Thymus (tissue), 11 donors: ENCODE data around the gene NEGR1. TPM values are rescaled to one million over a fixed set of nuclear protein-coding genes. Genes with fewer than 3 reads are reported as not detected.

Experiments used
- DNase-seq, 9 donors: peaks; one replicate each; pipeline ENCODE4 v3.0.0-alpha.2; 2013; ENCODE audit warnings: low spot score in 9 of 9, low read depth in 6 of 9, missing footprints in 1 of 9
- H3K27ac ChIP-seq, 2 donors: one replicate each; pipeline ENCODE4 v1.5.1; 2013; ENCODE audit warnings: control low read depth in 1 of 2, low read depth in 1 of 2, low read length in 1 of 2, mild to moderate bottlenecking in 1 of 2, moderate library complexity in 1 of 2
- H3K27me3 ChIP-seq, 2 donors: one replicate each; pipeline ENCODE4 v1.5.1; 2013; ENCODE audit warnings: low read length in 1 of 2; ENCODE audit not compliant: control insufficient read depth in 2 of 2, insufficient read depth in 1 of 2
- H3K36me3 ChIP-seq, 2 donors: one replicate each; pipeline ENCODE4 v1.5.1; 2013; ENCODE audit warnings: low read length in 1 of 2, mild to moderate bottlenecking in 1 of 2, moderate library complexity in 1 of 2; ENCODE audit not compliant: control insufficient read depth in 2 of 2, insufficient read depth in 2 of 2
- H3K4me1 ChIP-seq, 2 donors: one replicate each; pipeline ENCODE4 v1.5.1; 2013; ENCODE audit warnings: low read length in 2 of 2; ENCODE audit not compliant: control insufficient read depth in 2 of 2, insufficient read depth in 2 of 2
- H3K4me3 ChIP-seq, 2 donors: one replicate each; pipeline ENCODE4 v1.5.1; 2013; ENCODE audit warnings: low read length in 2 of 2, control low read depth in 1 of 2, mild to moderate bottlenecking in 1 of 2
- H3K9me3 ChIP-seq, 2 donors: one replicate each; pipeline ENCODE4 v1.5.1; 2013; ENCODE audit warnings: low read length in 1 of 2, mild to moderate bottlenecking in 1 of 2; ENCODE audit not compliant: control insufficient read depth in 2 of 2, insufficient read depth in 1 of 2
- WGBS: extraction: QIAGEN DNeasy Blood & Tissue Kit; methylation state at CpG from one replicate; pipeline ENCODE4 v1.1.7; 2013; 5-methylcytosine and 5-hydroxymethylcytosine counted together
- polyA plus RNA-seq: library from polyadenylated mRNA; stranded (reverse); fragments of 200-250 nt; gene quantifications from one replicate; pipeline ENCODE4 v1.2.3, GENCODE V29; 2013
- total RNA-seq: library from RNA; stranded (reverse); fragments of 120-200 nt; gene quantifications from one replicate; pipeline ENCODE4 v1.2.4, GENCODE V29; 2013
- donor health status: healthy.

NEGR1 gene
- total and polyA plus RNA-seq, 2 donors: 2.8 to 3.3 TPM

DNA sequence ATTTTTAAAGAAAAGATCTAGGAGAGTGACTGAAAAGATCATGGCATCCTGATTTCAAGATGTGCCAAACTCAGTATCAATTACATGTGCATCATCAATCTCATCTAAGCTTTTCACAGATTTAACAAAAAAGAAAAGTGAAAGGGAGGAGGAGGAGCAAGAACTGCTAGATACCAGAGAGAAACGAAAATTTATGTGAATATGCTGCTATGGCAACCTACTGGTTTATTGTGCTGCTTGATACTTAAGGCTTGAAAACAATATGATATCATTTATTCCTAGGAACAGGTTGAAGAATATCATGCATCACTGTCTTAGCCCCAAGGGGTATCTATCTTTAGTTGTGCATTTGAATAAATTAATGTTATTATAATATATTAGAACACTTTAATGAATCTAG is 683.0 kb downstream of the NEGR1 start:
- DNase-seq: no peak
- no peaks in the 10 kb centered on the region for H3K4me1 ChIP-seq
- no peaks in the 10 kb centered on the region for H3K9me3 ChIP-seq
- H3K4me3 ChIP-seq: no peak overlapping the region
- no peaks in the 10 kb centered on the region for H3K27me3 ChIP-seq
- 81% methylated on average over 1 of the region's 1 CpG for WGBS
- no peak overlapping the region for H3K27ac ChIP-seq
- no peaks in the 10 kb centered on the region for H3K36me3 ChIP-seq

DNA sequence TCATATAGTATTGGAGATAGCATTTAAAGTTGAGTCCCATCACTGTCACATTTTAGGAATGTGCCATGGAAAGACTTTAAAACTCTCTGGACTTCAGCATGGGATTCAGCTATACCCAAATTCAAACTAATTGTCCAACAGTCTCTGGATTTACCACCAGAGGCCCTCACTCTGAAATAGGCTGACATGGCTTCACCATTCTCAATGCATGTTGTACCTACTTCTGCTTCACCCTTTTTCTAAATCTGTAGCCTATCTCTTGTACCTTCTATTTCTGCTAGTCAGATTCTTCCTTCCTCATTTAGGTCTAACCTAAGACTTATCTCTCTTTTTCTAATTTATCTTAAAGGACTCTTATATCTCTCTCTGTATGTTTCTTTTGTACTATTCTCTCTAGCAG is 688.8 kb downstream of the NEGR1 start:
- no peak overlapping the region for H3K4me3 ChIP-seq

DNA sequence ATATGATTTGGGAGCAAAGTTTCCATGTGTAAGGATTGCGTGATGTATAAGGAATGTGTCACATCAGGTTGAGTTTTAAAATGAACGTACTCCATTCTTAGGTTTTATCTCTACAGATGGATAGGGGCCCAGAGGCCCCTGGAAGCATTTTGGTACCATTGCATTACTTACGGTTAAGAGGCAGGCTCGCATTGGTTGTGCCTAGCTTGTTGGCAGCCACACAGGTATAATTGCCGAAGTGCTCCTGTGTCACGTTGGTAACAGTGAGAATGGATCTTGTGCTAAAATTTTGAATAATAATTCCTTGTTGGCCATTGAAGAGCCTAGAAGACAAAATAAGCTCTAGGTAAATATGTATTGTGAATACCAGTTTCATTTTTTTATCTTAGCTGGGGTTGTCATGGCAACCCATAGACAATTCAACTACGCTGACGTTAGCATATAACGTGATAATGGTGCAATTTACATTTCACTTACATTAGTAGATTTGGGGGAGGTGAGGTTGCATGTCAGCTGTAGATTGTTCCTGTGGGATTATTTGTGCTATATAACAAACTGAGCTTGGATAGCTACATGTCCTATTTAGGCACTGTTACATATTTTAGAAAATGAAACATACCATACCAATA is 689.6 kb downstream of the NEGR1 start:
- Histone ChIP-seq H3K36me3 (no peaks in the 10 kb centered on the region), H3K9me3 (no peaks in the 10 kb centered on the region), H3K27ac (no peak overlapping the region), H3K4me3 (no peak overlapping the region), H3K27me3 (no peaks in the 10 kb centered on the region), H3K4me1 (no peaks in the 10 kb centered on the region)
- 77% methylated on average over 9 of the region's 9 CpGs for WGBS
- no peak for DNase-seq

More for the DNA sequence above, 688.8 kb downstream of the NEGR1 start:
- no peaks in the 10 kb centered on the region for H3K4me1 ChIP-seq
- no peak for DNase-seq
- H3K27ac ChIP-seq: no peak overlapping the region
- no peaks in the 10 kb centered on the region for H3K27me3 ChIP-seq
- no peaks in the 10 kb centered on the region for H3K36me3 ChIP-seq
- no peaks in the 10 kb centered on the region for H3K9me3 ChIP-seq

DNA sequence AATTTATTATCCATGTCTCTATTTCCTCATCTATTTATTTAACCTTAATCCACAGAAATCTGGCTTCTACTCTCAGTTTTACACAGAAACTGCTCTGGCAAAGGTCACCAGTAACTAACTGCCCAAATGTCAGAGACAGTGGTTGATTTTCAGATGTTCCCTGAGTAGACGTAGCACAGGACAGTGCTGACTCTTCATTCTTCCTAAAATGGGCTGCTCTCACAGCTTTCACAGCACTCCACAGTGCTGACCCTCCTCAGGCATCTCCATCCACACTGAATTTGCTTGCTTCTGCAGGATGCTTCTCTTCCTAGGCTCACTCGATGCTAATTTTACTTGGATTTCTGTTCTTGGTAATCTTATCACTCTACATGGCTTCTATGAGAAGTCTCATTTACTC is 693.3 kb downstream of the NEGR1 start:
- Histone ChIP-seq H3K27me3 (no peaks in the 10 kb centered on the region), H3K36me3 (no peaks in the 10 kb centered on the region), H3K4me1 (no peaks in the 10 kb centered on the region), H3K27ac (no peak overlapping the region), H3K4me3 (no peak overlapping the region), H3K9me3 (no peaks in the 10 kb centered on the region)
- 94% methylated on average over 2 of the region's 2 CpGs for WGBS
- no peak for DNase-seq

DNA sequence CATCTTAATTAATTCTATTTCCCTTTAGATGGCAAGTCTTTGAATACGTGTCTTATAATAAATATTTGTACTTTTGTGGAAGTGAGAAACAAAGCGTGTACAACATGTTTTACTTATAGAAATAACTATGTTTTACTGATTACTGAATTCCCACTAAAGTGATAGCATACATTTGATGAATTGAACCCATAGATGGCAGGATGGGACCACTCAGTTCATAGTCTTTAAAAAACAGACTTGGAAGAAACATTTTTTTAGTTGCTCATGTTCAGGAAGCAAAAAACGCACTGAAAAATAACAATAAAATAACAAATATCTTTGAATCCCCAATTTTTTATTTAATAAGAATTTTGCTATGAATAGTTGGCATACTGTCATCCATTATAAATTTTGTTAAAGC is 694.4 kb downstream of the NEGR1 start:
- no peak overlapping the region for H3K4me3 ChIP-seq
- no peak overlapping the region for H3K27ac ChIP-seq
- DNase-seq: peak; percentile 11 to 78 (median 41)
- H3K27me3 ChIP-seq: no peaks in the 10 kb centered on the region
- 61% methylated on average over 3 of the region's 3 CpGs for WGBS
- no peaks in the 10 kb centered on the region for H3K9me3 ChIP-seq
- H3K4me1 ChIP-seq: no peaks in the 10 kb centered on the region
- H3K36me3 ChIP-seq: no peaks in the 10 kb centered on the region

DNA sequence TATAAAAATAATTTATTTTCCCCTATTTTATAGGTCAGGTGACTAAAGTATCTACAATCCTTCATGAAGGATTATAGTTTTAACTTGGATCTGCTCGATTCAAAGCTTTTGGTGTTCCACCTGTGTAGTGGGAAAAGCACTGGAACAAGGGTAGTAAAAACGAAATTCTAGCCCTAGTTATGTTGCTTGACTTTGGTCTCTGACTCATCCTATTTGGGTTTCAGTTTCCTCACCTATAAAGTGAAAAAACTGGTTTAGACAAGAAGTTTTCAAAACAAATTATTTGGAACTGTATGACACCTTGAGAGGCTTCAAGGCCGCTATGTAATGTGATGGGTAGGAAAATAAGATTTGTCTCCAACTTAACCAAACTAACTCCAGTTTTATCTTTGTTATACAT is 696.3 kb downstream of the NEGR1 start:
- DNase-seq: no peak
- no peak overlapping the region for H3K4me3 ChIP-seq
- H3K36me3 ChIP-seq: no peaks in the 10 kb centered on the region
- 93% methylated on average over 3 of the region's 3 CpGs for WGBS
- H3K27ac ChIP-seq: no peak overlapping the region
- no peaks in the 10 kb centered on the region for H3K9me3 ChIP-seq
- no peaks in the 10 kb centered on the region for H3K4me1 ChIP-seq
- no peaks in the 10 kb centered on the region for H3K27me3 ChIP-seq

DNA sequence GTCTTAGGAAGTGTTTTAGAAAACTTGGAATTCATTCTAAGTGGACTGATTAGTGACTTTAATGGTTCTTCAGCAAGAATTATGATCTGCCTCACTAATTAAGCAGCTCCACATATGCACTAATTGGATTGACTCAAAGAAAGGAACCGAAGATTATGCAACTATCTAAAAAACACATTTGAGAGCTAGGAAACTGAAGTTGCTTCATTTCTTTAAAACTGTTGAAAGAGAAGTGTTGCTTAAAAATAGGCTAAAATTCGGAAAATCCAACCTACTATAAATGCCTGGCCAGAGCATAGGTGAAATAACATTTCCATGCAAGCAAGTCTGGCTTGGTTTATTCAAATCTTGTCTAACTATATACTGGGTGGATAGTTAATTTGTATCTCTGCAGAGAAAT is 698.6 kb downstream of the NEGR1 start:
- Histone ChIP-seq H3K36me3 (no peaks in the 10 kb centered on the region), H3K4me1 (no peaks in the 10 kb centered on the region), H3K9me3 (no peaks in the 10 kb centered on the region), H3K27me3 (no peaks in the 10 kb centered on the region), H3K4me3 (no peak overlapping the region), H3K27ac (no peak overlapping the region)
- WGBS: 96% methylated on average over 2 of the region's 2 CpGs
- no peak for DNase-seq

DNA sequence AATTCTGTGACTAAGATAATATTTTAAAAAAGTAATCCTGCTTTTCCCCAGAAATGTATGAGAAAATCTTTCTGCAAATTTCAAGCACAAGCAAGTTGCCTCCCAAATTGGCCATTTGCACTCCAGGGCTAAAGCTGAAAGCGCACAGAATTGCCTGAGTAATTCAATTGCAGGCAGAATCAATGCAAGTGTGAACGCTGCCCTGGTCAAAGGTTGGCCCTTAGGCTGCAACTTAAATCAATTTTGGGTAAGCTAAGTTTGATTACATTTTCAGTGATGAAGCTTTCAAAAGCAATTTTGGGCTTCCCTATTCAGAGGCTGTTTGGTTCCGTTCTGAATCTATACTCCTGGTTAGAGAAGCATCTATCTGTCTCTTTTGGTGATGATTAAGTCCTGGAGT is 699.7 kb downstream of the NEGR1 start:
- H3K4me3 ChIP-seq: no peak overlapping the region
- 96% methylated on average over 3 of the region's 3 CpGs for WGBS
- H3K27me3 ChIP-seq: no peaks in the 10 kb centered on the region
- no peak overlapping the region for H3K27ac ChIP-seq
- no peaks in the 10 kb centered on the region for H3K4me1 ChIP-seq
- no peaks in the 10 kb centered on the region for H3K36me3 ChIP-seq
- H3K9me3 ChIP-seq: no peaks in the 10 kb centered on the region
- no peak for DNase-seq

DNA sequence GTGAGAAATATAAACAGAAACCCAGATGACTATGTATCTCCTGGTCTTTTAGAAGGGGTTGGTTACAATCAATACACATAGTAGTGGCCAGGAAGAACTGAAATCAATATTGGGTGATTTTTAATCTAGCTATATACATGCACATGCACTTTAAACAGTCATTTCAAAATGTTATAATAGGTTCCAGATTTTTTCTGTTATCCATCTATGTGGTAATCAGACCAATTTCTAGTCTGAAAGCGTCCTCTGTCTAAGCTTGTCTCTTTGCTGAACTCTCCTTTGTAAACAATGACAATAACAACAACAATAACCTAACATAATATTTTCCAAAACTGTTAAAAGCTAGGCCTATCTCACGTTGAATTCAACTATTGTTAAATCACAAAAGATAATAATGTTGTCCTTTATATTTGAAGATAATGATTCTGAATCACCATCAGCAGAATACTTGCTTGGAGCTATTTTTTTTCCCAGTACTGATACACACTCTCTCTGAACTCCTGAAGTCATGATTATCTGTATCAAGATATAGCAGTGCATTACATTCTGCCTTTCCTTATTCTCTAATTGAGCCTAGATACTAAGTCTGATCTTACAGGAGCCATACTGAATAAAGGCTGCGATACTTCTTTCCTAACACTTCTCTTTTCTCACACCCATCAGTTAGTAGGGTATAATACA is 704.7 kb downstream of the NEGR1 start:
- no peaks in the 10 kb centered on the region for H3K27me3 ChIP-seq
- no peaks in the 10 kb centered on the region for H3K36me3 ChIP-seq
- no peaks in the 10 kb centered on the region for H3K9me3 ChIP-seq
- whole genome bisulfite sequencing: 94% methylated on average over 3 of the region's 3 CpGs
- H3K27ac ChIP-seq: no peak overlapping the region
- H3K4me3 ChIP-seq: no peak overlapping the region
- DNase-seq: no peak
- H3K4me1 ChIP-seq: no peaks in the 10 kb centered on the region
